Aortic smooth muscle cell (primary cell): ENCODE measurements around the gene ZNF283. TPM values are rescaled to one million over a fixed set of nuclear protein-coding genes. Genes with fewer than 3 reads are reported as not detected.

Experiments
- total RNA-seq: library from RNA; depleted of rRNA; stranded (reverse); fragments of >200 nt; gene quantifications from 2 replicates; pipeline ENCODE4 v1.2.3, GENCODE V29; 2014

ZNF283 gene
- 10.8 and 12.9 TPM in 2 replicates for total RNA-seq

DNA sequence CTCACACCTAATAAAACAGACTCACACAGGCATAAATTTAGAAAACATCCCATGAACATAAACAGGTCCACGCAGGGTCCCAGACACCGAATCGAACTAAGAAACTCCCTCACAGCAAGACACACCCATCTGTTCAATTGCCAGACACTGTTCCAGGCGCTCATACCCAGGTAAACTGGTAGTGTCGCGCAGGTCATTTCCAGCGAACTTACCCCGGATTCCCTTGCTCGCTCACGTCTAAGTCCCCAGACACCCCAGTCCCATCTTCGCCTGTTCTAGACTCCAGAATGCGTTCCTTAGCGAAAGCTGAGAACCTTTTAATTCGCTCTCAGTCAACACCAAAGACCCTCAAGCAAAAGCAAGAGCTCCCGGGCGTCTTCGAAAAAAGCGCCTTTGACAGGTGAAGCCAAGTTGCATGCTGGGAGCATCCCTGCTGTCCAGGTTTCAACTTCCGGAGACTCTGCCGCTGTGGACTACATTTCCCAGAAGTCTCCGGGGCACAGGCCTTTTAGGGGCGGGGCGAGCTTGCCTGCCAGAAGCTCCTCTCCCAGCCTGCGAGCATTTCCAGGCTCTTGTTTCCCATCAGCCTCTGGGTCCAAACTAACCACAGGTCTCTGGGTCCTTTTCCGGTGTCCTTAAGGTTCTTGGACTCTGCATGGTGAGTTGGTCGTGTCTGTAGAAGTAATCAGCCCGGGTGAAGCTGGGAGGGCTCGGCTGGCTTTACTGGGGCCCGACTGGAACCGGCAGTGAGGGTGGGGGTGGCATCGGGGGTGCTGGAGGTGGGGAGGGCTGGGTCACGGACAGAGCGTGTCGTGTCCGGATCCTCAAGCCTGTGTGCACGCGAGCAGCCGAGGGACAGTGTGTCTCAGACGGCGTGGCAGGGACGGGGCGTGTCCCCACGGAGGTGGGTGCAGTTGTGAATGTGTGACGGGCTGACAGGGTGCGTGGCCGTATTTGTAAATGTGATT is at the start of gene ZNF283:
Gene ZNF283, plus strand, starts transcription at position 535 of the 968 bp plus-strand sequence. CDS start 6,184 bp downstream, outside the sequence.

DNA sequence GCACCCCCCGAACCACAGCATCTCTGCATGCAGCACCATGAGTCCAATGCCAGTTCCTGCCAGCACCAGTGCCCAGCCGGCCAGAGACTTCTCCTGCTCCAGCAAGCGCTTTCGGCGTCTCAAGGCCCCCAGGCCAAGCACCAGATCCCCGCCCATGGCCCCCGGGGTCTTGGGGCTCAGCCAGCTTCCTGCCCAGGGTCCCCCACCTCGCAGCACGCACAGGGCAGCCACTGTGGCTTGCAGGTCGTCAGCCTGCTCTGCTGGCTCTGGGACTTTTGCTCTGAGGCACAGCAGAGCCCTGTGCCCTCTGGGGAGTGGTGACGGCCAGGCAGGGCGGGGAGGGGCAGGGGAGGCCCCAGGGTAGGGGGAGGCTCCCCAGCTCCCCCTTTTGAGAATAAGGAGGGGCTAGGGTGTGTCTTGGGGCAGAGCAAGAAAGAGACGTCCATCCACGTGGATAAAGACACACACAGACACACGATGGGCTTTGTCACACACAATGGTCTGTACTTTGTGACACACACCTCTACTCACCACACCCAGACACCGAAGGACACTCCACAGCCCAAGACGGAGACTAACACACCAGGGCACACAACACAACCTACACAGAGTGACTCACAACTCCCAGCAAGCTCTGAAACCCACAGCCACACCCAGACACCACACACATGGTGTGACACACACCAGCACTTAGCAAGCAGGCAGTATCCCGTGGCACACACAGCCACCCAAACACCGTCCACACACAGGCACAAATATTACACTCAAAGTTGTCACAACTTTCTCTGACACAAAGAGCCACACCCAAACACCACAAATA is 46.2 kb upstream of the ZNF283 start, which contains the start of gene KCNN4:
Gene KCNN4, minus strand, starts transcription at position 268 of the 820 bp plus-strand sequence. Its CDS starts 112 bp downstream, at position 156.

DNA sequence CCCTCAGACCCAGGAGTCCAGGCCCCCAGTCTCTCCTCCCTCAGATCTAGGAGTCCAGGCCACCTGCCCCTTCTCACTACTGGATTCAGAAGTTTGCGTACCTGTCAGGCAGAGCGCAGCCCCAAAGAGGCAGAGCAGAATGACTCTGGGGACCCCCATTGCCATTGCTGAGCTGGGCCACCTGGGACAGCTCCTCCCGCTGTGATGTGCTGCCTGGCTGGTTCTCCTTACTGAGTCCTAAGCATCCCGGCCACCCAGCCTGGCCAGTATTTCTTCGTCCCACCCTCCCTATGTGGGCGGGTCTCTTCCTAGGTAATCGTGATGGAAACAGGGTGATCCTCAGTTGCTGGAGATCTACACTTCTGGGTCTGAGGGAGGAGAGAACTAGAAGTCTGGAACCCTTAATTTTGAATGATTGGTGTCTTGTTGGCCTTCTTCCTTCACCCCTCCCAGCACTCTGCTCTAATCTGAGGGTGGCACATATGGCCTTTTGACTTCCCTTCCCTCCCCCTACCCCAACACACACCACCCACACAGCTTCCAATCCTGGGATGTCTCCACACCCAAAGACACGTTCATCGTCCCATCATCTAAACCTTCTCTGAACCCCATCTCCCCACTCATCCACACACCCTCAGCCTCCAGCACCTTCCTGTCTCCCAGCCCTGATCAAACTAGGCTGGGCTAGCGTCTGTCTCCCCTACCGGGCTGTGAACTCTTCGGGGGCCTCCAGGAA is 24.7 kb upstream of the ZNF283 start, which contains the start of gene LYPD5:
Gene LYPD5, minus strand, starts transcription at position 232 of the 736 bp plus-strand sequence. Its CDS starts 67 bp downstream, at position 165.

GRCh38 chr19:43883864-43884263 is 56.7 kb downstream of the ZNF283 start, which contains the start of gene ZNF404:
Gene ZNF404 (minus strand): TSS chr19:43883964.

Other genes with a start within 250 kb of the ZNF283 start
- 18.8 and 21.5 TPM in 2 replicates for gene IRGQ, start 231.2 kb upstream of the ZNF283 start, total RNA-seq
- gene ZNF576, start 230.7 kb upstream of the ZNF283 start, total RNA-seq: 8.3 and 9.1 TPM in 2 replicates
- 0.06 TPM in 1 of 2 replicates, not detected in the other for gene SRRM5, start 215.2 kb upstream of the ZNF283 start, total RNA-seq
- 39.4 and 43.3 TPM in 2 replicates for gene ZNF428, start 207.7 kb upstream of the ZNF283 start, total RNA-seq
- gene CADM4, start 187.5 kb upstream of the ZNF283 start, total RNA-seq: 0.68 and 1.1 TPM in 2 replicates
- 73.4 and 124 TPM in 2 replicates for gene PLAUR, start 157.2 kb upstream of the ZNF283 start, total RNA-seq
- gene IRGC, start 111.2 kb upstream of the ZNF283 start, total RNA-seq: not detected in 2 replicates
- 9.9 and 13.9 TPM in 2 replicates for gene SMG9, start 72.4 kb upstream of the ZNF283 start, total RNA-seq
- 10.4 and 12.2 TPM in 2 replicates for gene KCNN4, start 46.3 kb upstream of the ZNF283 start, total RNA-seq
- 0.31 and 0.40 TPM in 2 replicates for gene LYPD5, start 24.9 kb upstream of the ZNF283 start, total RNA-seq
- 1.7 and 3.4 TPM in 2 replicates for gene ZNF404, start 56.6 kb downstream of the ZNF283 start, total RNA-seq
- 18.2 and 21.7 TPM in 2 replicates for gene ZNF45, start 108.0 kb downstream of the ZNF283 start, total RNA-seq
- gene ZNF221, start 123.9 kb downstream of the ZNF283 start, total RNA-seq: 7.8 and 8.8 TPM in 2 replicates
- 8.9 and 9.4 TPM in 2 replicates for gene ZNF155, start 156.9 kb downstream of the ZNF283 start, total RNA-seq
- gene ZNF230, start 175.6 kb downstream of the ZNF283 start, total RNA-seq: 3.2 and 4.1 TPM in 2 replicates
- gene ZNF222, start 198.1 kb downstream of the ZNF283 start, total RNA-seq: 7.1 and 7.5 TPM in 2 replicates
- gene ZNF223, start 224.7 kb downstream of the ZNF283 start, total RNA-seq: 4.6 and 4.8 TPM in 2 replicates
- 3.3 and 3.7 TPM in 2 replicates for gene ZNF284, start 244.8 kb downstream of the ZNF283 start, total RNA-seq